HG02678 (cell line): ENCODE measurements around the gene ACSL3.
"Not testable (repeated sequence)": the region's sequence is repeated elsewhere in the genome, so short reads cannot be mapped to it uniquely, and the experiment has no call there.

Source experiments
- ATAC-seq: cut with Tn5 transposase; IDR thresholded peaks from one replicate; pipeline ENCODE4 v1.9.1; 2021; ENCODE audit warnings: mild to moderate bottlenecking, moderate library complexity; ENCODE audit not compliant: unreplicated experiment

The ACSL3 gene

DNA sequence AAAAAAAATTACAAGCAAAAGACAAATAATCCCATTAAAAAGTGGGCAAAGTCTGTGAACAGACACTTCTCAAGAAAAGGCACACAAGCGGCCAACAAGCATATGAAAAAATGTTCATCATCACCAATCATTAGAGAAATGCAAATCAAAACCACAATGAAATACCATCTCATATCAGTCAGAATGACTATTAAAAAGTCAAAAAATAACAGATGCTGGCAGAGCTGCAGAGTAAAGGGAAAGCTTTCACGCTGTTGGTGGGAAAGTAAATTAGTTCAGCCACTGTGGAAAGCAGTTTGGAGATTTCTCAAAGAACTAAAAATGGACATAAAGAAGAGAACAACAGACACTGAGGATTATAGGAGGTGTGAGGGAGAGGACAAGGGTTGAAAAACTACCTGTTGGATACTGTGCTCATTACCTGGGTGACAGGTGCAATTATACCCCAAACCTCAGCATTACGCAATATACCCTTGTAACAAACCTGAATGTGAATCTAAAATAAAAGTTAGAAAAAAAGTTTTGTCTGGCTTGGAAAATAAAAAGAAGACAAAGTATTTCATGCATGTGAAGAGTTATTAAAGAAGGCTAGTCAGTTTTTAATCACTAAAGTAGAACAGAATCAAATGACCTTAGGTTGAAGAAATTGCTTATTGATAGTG is 8.7 kb upstream of the ACSL3 start:
- ATAC-seq = no peak

DNA sequence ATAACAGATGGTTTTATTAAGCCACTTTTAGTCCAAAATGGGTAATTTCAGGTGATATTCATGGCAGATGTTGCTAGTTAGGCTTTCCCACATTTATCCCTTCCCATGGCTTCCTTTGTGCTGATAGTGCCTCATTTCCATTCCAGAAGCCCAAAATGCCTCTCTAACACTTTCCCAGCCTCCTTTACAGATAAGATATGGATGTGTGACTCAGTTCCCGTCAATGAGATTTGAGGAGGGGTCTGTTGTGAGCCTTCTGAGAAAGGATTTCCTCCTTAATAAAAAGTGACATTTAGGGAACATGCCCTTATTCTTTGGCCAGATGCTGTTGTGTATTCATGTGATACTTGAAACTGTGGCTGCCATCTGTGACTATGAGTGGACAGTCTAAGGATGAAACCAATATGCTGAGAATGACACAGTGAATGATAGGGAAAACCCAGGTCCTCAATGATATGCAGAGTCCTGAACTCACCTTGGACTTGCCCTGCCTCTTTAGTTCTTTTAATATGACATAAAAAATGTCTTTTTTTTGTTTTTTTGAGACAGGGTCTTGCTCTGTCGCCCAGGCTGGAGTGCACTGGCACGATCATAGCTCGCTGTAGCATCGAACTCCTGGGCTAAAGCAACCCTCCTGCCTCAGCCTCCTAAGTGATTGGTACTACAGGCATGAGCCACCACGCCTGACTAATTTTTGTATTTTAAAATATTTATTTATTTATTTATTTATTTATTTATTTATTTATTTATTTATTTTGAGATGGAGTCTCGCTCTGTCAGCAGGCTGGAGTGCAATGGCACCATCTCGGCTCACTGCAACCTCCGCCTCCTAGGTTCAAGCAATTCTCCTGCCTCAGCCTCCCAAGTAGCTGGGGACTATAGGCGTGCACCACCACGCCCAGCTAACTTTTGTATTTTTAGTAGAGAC is 5.8 kb upstream of the ACSL3 start:
- ATAC-seq = no peak

DNA sequence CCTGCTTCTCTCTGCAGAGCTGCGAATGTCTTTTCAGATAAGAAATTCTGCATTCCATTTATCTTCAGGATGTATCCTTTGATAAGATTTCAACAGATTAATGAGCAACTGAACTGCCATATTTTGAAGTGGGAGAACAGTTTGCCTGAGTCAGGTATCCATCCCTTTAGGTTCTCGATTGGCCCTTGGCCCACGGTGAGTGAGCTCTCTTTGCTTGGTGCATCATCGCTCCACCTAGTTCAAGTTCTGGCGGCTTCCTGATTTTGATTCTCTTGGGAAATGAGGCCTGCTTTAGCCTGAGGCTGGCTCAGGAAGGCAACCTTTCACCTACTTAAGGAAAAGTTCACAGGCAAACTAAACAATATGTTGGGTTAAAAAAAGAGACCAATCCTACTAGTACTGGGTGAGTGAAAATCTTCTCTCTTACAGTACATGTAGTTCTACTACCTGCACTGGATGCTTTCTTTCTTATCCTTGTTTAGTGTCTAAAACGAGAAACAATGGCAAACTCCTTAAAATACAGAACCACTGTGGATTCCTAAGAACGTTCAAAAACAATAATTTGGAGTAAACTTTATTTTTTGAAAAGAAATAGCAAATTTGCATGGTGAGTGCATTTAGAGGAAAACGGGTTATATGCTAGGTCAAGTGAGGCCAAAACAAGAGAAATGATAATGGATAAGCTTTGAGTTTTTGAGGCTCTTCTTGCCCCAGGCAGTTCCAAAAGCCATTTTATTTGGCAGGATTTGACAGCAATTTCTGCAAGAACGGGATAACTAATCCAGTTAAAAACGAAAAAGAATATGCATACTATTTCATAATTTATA is 837 bp upstream of the ACSL3 start:
- no peak for ATAC-seq

DNA sequence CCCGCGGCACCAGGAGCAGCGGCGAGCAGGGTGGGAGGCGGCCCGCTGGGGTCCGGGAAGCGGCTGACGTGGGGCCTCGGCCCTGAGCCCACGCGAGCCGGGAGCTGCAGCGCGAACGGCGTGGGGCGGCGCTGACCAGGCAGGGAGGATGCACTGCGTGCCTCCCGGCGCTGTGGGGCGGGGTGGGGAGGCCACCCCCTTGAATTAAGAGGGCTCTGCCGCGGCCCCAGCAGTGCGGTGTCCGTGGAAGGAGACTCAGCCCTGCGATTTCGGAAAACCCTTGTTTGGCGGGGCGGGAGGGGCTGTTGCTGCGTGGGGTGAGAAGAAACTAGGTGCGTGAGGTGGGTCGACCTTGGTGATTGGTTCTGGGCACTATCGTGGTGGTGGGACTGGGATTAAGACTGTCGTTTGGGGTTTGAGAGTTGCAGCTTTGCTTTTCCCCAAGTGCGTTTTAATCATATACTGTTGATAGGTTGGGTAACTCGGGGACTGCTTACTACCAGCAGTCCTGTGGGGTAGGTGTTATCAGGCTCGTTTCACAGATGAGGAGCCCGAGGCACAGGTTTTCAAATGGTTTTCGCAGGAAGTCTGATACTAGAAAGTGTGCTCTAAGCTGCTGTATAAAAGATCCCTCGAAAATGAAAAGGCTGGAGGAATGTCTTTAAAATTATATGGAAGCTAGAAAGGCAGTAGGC is 722 bp downstream of the ACSL3 start:
- ATAC-seq = peak; percentile 39

DNA sequence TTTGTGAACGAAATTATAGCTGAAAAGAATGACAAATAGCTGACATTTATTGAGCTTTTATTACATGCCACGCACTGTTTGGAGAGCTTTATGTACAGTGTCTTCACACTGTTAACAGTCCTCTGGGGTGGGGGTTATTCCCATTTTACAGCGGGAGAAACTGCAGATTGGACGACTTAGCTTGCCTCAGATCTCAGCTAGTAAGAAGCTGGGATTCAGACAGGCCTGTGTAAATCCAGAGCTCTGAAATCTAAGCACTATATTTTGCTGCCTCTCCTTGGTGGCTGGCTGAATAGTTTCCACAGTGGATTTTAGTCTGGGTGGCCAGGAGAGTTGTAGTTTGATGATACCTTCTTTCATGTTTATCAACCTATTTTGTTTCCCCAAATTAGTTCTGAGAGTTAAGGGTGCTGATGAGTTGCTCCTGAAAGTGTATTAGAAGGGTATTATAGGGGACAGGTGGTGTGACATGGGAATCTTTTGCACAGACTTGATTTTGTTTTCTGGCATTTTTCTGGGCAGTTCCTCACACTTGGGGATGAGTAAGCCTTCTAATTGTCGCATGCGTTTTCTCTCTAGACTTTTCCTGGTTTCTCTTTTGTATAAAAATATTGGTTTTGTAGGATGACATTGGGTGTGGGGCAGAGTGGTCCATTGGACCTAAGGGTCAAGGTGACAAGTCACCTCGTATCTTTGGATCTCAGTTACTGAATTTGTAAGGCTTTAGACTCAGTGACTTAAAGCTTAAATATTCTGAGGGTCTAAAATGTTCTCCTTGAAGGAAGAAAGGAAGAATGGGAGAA is 1.5 kb downstream of the ACSL3 start:
- no peak for ATAC-seq

DNA sequence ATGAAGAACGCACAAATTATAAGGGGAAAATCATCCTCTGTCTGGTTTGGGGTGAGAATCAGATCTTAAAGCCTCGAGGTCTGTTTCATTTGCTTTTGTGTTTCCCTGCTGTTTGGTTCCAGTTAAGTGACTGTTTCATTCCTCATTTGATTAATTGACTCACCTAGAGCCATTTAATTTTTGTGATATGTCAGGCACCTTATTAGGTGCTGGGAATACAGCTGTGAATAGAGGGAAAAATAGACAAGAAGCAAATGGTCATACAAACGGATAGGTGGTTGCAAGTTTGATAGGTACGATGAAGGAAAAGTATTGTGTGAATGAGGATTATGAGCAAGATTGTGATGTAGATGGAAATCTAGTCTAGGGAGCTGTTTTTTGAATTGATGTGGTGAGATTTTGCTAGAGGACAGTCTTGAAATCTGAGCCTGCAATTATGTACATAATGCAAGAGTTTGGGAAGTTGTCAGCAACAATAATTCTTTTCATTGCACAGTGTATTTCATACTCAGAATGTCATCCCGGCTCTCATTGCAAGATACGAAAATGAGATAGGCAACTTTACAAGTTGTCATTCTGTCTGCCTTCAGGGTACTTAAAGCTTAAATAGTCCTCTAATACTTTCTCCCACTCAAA is 2.2 kb downstream of the ACSL3 start:
- ATAC-seq = no peak

DNA sequence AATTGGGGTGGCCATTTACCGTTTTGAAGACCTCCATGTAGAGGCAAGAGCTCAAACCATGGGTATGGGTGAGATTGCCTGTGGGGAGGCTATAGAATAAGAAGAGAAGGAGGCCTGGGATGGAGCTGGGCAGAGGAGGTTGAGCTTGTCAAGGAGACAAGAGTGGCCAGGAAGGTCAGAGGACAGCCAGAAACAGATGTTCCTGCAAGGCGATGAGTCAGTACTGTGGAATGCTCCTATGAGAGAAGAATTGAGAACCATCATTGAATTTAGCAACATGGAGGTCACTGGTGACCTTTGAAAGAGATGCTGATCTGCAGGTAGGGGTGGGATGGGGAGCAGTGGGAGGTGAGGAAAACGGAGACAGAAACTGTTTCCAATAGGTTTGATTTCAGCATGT is 3.5 kb downstream of the ACSL3 start:
- no peak for ATAC-seq

DNA sequence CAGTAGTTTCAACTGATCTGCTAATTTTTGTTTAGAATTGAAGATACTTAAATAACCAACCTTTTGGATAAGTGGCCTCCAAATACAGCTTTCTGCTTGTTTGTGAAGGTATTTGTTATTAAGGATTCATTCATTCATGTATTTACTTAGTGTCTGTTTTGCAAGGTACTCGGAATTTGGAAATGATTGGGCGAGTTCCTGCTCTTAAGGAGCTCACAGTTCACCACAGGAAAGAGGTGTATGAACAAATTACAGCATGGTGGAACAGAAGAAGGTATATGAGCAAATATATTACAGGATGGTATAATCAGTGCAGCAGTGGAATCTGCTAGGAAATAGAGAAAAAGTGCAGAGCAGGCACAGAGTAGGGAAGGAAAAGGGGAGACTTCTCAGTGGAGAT is 4.5 kb downstream of the ACSL3 start:
- ATAC-seq = no peak

DNA sequence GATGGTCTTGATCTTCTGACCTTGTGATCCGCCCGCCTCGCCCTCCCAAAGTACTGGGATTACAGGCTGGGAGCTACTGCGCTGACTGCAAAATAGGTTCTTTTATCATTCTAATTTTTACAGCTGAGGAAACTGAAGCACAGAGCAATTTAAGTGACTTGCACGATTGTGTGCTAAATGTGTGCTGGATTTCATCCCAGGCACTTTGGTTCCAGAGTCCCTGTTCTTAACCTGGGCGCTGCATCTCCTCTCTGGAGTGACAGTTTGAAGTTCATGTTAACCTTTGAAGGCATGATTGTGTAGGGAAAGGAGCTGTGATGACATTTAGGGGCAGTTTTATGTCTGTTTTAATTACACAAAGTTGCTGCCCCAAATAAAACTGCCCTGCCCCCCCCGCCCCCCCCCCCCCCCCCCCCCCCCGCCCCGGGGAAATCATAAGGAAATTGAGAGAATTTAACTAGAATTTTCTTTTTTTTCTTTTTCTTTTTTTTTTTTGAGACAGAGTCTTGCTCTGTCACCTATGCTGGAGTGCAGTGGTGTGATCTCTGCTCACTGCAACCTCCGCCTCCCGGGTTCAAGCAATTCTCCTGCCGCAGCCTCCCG is 5.6 kb downstream of the ACSL3 start:
- ATAC-seq = no peak

DNA sequence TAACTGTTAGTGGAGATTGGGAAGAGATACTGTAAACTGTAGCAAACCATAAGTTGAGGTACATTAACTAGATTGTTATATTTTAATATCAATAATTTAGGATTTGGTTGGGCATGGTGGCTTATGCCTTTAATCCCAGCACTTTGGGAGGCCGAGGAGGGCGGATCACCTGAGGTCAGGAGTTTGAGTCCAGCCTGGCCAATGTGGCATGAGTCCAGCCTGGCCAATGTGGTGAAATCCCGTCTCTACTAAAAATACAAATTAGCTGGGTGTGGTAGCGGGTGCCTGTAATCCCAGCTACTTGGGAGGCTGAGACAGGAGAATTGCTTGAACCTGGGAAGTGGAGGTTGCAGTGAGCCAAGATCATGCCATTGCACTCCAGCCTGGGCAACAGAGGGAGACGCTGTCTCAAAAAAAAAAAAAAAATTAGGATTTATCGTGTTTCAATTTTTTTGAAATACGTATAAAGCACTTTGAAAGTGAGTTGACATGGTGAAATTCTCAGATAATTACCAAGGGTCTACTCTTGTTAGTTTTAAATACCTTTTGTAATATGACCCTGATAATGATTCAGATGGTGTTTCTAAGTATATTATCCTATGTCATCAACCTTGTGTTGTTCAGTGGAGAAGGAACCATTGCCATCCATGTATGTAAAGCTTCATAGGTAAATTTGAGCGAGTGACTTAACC is 7.9 kb downstream of the ACSL3 start:
- not testable (repeated sequence) for ATAC-seq

DNA sequence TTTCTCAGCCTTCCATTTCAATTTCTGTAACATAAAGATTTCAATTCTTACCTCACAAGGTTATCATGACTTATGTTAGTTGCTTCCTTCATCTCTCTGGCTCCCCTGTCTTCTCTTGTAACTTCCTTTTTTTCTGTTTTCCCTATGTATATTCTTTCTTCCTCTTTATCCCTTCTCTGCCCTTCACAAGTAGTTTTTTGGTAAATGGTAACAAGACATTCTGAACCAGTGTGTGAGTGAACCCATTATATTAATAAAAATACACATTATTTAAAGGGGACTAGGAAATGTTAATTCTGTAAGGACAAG is 8.4 kb downstream of the ACSL3 start:
- ATAC-seq = no peak

DNA sequence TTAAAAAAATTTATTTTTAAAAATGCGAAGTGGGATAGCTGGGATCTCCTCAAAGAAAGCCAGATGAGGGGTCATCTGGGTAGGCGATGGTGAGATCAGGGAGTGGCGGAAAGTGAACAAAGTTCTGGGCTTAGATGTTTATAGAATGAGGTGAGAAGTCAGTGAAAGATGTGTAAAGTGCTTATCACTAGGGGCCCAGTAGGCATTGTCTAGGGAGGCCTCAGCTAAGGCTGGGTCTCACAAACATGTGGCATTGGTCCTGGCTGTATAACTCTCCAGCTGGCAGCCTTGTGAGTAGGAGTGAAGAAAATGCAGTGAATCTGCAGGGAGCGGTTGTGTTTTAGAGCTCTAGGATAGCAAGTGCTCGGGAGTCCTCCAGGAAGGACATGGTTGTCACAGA is 10.5 kb downstream of the ACSL3 start:
- no peak for ATAC-seq

DNA sequence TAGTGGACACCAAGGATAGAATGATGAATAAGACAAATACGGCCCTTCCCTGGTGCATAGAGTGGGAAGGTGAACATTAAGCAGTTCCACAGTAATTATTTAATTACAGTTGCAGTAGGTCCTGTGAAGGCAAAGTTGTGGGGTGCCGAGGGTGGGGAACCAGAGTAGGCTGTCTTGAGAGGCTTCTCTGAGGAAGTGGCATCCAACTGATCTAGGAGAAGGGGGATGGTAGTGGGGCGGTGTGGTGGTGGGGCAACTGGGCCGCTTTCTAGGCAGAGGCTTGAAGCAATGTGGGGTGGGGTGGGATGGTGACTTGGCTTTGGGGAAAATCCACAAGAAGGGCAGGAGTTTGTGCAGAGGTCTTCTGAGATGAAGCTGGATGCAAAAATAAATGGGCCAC is 11.7 kb downstream of the ACSL3 start:
- ATAC-seq = no peak

DNA sequence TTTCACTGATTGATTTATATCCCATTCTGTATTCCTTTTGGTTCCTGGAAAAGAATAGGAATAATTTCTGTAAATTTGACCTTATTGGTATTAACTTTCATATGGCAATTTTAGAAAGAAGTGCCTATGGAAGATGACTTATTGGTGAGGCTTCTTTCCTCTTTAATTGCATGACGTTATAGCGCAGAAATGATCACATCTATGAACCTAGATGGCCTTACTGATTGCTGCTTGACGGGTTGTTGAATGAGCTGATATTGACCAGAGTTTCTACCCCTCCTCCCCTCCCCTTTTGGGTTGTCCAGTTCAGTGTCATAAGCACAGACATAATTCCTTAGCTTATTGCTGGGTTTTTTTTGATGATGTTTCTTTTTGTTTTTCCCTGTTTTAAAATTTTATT is 14.6 kb downstream of the ACSL3 start:
- no peak for ATAC-seq

DNA sequence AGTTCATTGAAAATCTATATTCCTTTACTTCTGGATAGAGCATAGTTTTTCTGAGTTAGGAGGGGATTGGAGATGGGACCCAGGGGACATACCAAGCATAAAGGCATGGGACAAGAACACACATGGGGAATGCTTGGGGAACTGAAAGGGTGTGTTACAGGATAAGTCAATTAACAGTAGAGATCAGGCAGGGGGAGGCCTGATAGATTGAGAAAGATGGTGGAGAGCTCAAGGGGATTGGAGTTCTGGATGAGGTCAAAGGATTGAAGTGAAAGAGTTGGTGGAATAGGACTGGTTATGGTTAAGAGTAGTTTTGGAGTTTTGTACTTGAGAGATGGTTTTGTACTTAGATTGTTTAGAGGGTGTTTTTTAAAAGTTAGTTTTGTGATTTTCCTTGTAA is 16.1 kb downstream of the ACSL3 start:
- no peak for ATAC-seq

DNA sequence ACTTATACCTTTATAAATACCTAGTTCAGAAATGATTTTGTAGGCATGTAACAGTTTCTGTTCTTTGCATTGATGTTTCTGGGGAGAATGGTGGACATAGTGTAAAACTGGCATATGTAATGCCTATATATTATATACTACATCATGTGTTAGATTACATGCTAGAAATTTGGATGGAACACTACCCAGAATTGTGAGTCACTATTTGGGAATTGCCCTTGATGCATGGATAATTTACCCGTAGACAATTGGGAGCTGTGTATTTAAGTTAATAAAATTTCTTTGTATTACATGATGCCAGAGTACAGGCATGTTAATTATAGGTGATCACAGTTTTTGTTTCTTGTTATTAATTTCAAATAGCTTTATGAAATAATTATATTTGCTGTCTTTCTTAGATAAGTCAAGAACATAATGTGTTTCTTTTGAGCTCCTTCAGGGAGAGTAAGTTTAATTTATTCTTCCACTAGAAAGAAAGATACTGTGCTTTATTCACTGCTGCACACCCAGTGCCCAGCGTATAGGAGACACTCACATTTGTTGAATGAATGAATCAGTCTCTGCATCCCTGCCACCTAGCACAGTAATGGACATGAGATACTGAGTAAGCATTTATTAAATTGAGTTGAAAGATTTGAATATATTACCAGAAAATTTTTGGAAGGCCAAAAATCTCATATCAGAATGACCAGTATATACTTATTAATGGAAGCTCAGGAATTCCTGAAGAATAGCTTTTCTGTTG is 16.9 kb downstream of the ACSL3 start:
- ATAC-seq = no peak

DNA sequence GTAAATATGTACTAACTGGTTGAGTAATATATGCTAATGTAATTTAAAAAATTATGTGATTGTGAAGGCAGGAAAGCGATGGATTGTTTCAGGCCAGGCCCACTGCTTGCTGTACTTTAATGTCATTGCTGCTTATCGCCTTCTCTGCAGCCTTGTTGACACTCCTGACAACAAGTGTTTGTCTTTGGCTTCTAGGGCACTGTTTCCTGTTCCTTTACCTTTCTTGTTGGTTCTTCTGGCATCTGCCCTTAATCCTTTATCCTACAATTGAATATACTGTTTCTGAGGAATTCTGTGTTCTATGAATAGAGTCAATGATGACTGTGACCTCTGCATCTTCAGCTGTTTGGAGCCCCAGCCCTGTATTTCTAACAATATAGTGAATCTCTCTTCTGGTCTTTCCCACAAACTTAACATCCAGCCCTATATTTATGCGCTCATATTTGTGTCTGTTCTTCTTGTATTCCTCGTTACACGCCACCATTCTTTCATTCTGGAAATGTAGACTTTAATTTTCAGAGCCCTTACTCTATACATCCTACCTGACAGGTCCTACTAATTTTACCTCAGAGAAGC is 17.6 kb downstream of the ACSL3 start:
- no peak for ATAC-seq
